H1 (cell line): ENCODE results near the gene PRKCH.

ENCODE experiments used
- CBX5 ChIP-seq: fragments of 300-800, 300-1000 bp; sonication (generic); IDR thresholded peaks from 2 replicates; pipeline ENCODE4 v1.7.1; 2016; ENCODE audit warnings: antibody characterized with exemption, low read length, low read depth
- EP300 ChIP-seq, 2 experiments: IDR thresholded peaks; 1 replicate in 1 of 2; 2 replicates in 1 of 2; pipeline ENCODE4 v1.6.1; 2011 to 2012; ENCODE audit warnings: low read depth in 2 of 2, low read length in 2 of 2, mild to moderate bottlenecking in 2 of 2, borderline replicate concordance in 1 of 2, inconsistent platforms in 1 of 2, moderate library complexity in 1 of 2
- GABPA ChIP-seq: IDR thresholded peaks from 2 replicates; pipeline ENCODE4 v1.6.1; 2011; ENCODE audit warnings: mild to moderate bottlenecking, low read length, moderate library complexity, borderline replicate concordance; ENCODE audit not compliant: insufficient read depth
- POLR2A ChIP-seq, 2 experiments: IDR thresholded peaks; 1 replicate in 1 of 2; 2 replicates in 1 of 2; pipeline ENCODE4 v1.6.1; 2011; ENCODE audit warnings: low read depth in 2 of 2, low read length in 2 of 2, mild to moderate bottlenecking in 2 of 2; ENCODE audit errors: control extremely low read depth in 1 of 2
- TEAD4 ChIP-seq: IDR thresholded peaks from 2 replicates; pipeline ENCODE4 v1.6.1; 2012; ENCODE audit warnings: low read depth, low read length, inconsistent platforms, mixed read lengths
- TF ChIP-seq, protein P1 (sequence below): IDR thresholded peaks from 2 replicates; pipeline ENCODE4 v1.6.1; 2011; ENCODE audit warnings: low read length, improper control_type of control experiment
- TF ChIP-seq, protein P2 (sequence below), 3 experiments: IDR thresholded peaks; 1 replicate in 2 of 3; 2 replicates in 1 of 3; pipeline versions ENCODE4 v1.5.1 to v1.6.1; 2011; ENCODE audit warnings: low read length in 3 of 3, mild to moderate bottlenecking in 3 of 3, inconsistent platforms in 2 of 3, low read depth in 1 of 3, moderate library complexity in 1 of 3; ENCODE audit not compliant: insufficient read depth in 1 of 3; ENCODE audit errors: control extremely low read depth in 1 of 3

DNA sequence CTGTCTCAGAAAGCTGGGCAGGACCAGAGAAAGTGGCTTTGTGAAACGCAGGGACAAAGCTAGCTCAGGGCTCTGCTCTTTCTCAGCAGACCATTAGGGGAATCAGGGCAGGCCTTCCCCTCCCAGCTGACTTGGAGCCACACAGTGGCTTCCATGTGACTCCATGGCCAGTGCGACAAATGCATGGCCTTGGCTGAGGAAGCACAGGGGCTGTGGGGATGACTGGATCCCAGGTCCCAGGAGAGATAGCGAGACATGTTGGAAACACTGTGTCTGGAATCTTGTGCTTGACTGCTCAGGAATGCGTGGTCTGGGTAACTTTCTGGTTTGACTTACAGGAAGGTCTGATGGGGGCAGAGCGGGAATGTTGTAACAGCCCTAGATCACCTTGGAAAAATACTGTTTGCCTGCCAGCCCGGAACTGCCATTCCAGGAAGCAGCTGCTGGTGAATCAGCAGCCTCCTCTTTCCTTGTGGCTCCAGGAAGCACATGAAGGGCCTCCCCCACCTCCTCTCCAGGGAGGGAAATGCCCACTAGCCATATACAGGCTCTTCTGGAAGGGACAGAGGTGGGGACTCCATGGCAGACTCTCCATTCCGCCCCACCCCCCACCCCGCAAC lies 240.4 kb downstream of the PRKCH start:
- TF ChIP-seq CBX5 (no peak), GABPA (no peak), POLR2A (IDR thresholded peaks at IDR 0.05; ENCODE audit: control extremely low read depth in 1 of 2, low read depth in 2 of 2, low read length in 2 of 2) (no peak), EP300 (IDR thresholded peaks at IDR 0.05; ENCODE audit: borderline replicate concordance in 1 of 2, low read depth in 2 of 2, low read length in 2 of 2) (no peak), TEAD4 (no peak)
- TF ChIP-seq, protein P1, sequence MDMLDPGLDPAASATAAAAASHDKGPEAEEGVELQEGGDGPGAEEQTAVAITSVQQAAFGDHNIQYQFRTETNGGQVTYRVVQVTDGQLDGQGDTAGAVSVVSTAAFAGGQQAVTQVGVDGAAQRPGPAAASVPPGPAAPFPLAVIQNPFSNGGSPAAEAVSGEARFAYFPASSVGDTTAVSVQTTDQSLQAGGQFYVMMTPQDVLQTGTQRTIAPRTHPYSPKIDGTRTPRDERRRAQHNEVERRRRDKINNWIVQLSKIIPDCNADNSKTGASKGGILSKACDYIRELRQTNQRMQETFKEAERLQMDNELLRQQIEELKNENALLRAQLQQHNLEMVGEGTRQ = no peak
- TF ChIP-seq, protein P2, sequence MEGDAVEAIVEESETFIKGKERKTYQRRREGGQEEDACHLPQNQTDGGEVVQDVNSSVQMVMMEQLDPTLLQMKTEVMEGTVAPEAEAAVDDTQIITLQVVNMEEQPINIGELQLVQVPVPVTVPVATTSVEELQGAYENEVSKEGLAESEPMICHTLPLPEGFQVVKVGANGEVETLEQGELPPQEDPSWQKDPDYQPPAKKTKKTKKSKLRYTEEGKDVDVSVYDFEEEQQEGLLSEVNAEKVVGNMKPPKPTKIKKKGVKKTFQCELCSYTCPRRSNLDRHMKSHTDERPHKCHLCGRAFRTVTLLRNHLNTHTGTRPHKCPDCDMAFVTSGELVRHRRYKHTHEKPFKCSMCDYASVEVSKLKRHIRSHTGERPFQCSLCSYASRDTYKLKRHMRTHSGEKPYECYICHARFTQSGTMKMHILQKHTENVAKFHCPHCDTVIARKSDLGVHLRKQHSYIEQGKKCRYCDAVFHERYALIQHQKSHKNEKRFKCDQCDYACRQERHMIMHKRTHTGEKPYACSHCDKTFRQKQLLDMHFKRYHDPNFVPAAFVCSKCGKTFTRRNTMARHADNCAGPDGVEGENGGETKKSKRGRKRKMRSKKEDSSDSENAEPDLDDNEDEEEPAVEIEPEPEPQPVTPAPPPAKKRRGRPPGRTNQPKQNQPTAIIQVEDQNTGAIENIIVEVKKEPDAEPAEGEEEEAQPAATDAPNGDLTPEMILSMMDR (IDR thresholded peaks at IDR 0.05; ENCODE audit: control extremely low read depth in 1 of 3, insufficient read depth in 1 of 3, low read depth in 1 of 3, low read length in 3 of 3) = no peak
